Activated B cell treated with CpG ODN at 0.5 μM for 24 hours (primary cell): ENCODE data around the gene CUL4A. TPM values are rescaled to one million over a fixed set of nuclear protein-coding genes. Genes with fewer than 3 reads are reported as not detected.
A peak's percentile ranks its signal among the peaks of the same experiment; 100 is the strongest.

Experiments
- ATAC-seq: fragments of 200-7000 bp; cut with Tn5 transposase; one replicate; pipeline ENCODE4 v1.10.0; 2021; ENCODE audit warnings: low read depth, mild to moderate bottlenecking, moderate library complexity
- CTCF ChIA-PET: fragments of 350-600 bp; sonication (Branson Sonifier 250); formaldehyde crosslinking; loops from one replicate; lab custom pipeline; 2021; ENCODE audit warnings: antibody characterized with exemption; lab: Charles Lee
- POLR2A ChIA-PET: fragments of 350-600 bp; sonication (Branson Sonifier 250); formaldehyde crosslinking; loops from one replicate; lab custom pipeline; 2021; ENCODE audit warnings: antibody characterized with exemption; lab: Charles Lee
- DNase-seq: peaks from one replicate; pipeline ENCODE4 v3.0.0; 2022
- H3K27ac Mint-ChIP-seq: one replicate; pipeline ENCODE4 v1.8.0; 2020; ENCODE audit warnings: mixed read lengths
- H3K27me3 Mint-ChIP-seq: one replicate; pipeline ENCODE4 v1.8.0; 2021; ENCODE audit warnings: mixed read lengths
- H3K36me3 Mint-ChIP-seq: one replicate; pipeline ENCODE4 v1.8.0; 2021; ENCODE audit warnings: low read depth, mixed read lengths
- H3K4me1 Mint-ChIP-seq: one replicate; pipeline ENCODE4 v1.8.0; 2021; ENCODE audit warnings: mixed read lengths
- H3K4me3 Mint-ChIP-seq: one replicate; pipeline ENCODE4 v1.8.0; 2020; ENCODE audit warnings: mild to moderate bottlenecking, mixed read lengths
- H3K9me3 Mint-ChIP-seq: one replicate; pipeline ENCODE4 v1.8.0; 2020; ENCODE audit warnings: mixed read lengths
- CTCF ChIP-seq: fragments of 200-600 bp; IDR thresholded peaks from one replicate; pipeline ENCODE4 v1.8.0; 2022; ENCODE audit warnings: antibody characterized with exemption, mild to moderate bottlenecking
- intact Hi-C: fragments of 100-400 bp; cut with micrococcal nuclease; formaldehyde crosslinking; loops from one replicate; pipeline ENCODE4 v1.15.1; 2024
- total RNA-seq: library from RNA; stranded (reverse); gene quantifications from 2 replicates; pipeline ENCODE4 v1.2.3, GENCODE V29; 2022

The CUL4A gene
- total RNA-seq, 1 donor from 2014 or later: 77.2 TPM

- ChIA-PET POLR2A (no interaction called here), CTCF (no interaction called here)
- Mint-ChIP-seq H3K4me3 (peak overlapping the region; percentile 57), H3K27ac (peak overlapping the region; percentile 84), H3K9me3 (no peaks in the 10 kb centered on the region), H3K4me1 (peaks cover 44% of the 10 kb centered on the region), H3K36me3 (peaks cover 32% of the 10 kb centered on the region), H3K27me3 (no peaks in the 10 kb centered on the region)
- no peak for TF ChIP-seq CTCF
- DNase-seq: no peak
- ATAC-seq: no peak
- intact Hi-C loops: no loop called here
Measured at GRCh38 chr13:113210833-113211232, 1.4 kb downstream of the CUL4A start.

- CTCF ChIA-PET: no interaction called here
- intact Hi-C loops: no loop called here
- peak overlapping the region; percentile 3 for H3K27ac Mint-ChIP-seq
Measured at GRCh38 chr13:113211774-113212173, 2.4 kb downstream of the CUL4A start.

GRCh38 chr13:113216254-113217048 is 7.0 kb downstream of the CUL4A start:
- no peak for TF ChIP-seq CTCF
- no peak for ATAC-seq
- intact Hi-C loops: no loop called here

More at GRCh38 chr13:113211774-113212173, 2.4 kb downstream of the CUL4A start:
- ATAC-seq: no peak
- H3K36me3 Mint-ChIP-seq: peaks cover 25% of the 10 kb centered on the region
- POLR2A ChIA-PET: no interaction called here
- peaks cover 34% of the 10 kb centered on the region for H3K4me1 Mint-ChIP-seq
- peak overlapping the region; percentile 44 for H3K4me3 Mint-ChIP-seq
- H3K9me3 Mint-ChIP-seq: no peaks in the 10 kb centered on the region
- TF ChIP-seq CTCF: no peak
- DNase-seq: no peak
- no peaks in the 10 kb centered on the region for H3K27me3 Mint-ChIP-seq

GRCh38 chr13:113218586-113218985 is 9.2 kb downstream of the CUL4A start:
- no peaks in the 10 kb centered on the region for H3K27me3 Mint-ChIP-seq
- H3K36me3 Mint-ChIP-seq: peaks cover 46% of the 10 kb centered on the region
- no peaks in the 10 kb centered on the region for H3K9me3 Mint-ChIP-seq
- intact Hi-C loops: no loop called here
- no peak for ATAC-seq
- ChIA-PET POLR2A (no interaction called here), CTCF (no interaction called here)
- H3K4me1 Mint-ChIP-seq: peaks cover 5% of the 10 kb centered on the region
- TF ChIP-seq CTCF: no peak
- no peak overlapping the region for H3K27ac Mint-ChIP-seq
- H3K4me3 Mint-ChIP-seq: no peak overlapping the region
- DNase-seq: no peak

More at GRCh38 chr13:113216254-113217048, 7.0 kb downstream of the CUL4A start:
- Mint-ChIP-seq H3K27me3 (no peaks in the 10 kb centered on the region), H3K9me3 (no peaks in the 10 kb centered on the region), H3K36me3 (peaks cover 38% of the 10 kb centered on the region), H3K27ac (no peak overlapping the region), H3K4me3 (no peak overlapping the region), H3K4me1 (peaks cover 14% of the 10 kb centered on the region)
- DNase-seq: no peak
- POLR2A ChIA-PET: no interaction called here
- CTCF ChIA-PET: no interaction called here

GRCh38 chr13:113219256-113219940 is 10.0 kb downstream of the CUL4A start:
- no peak overlapping the region for H3K27ac Mint-ChIP-seq
- no peaks in the 10 kb centered on the region for H3K9me3 Mint-ChIP-seq
- peaks cover 5% of the 10 kb centered on the region for H3K4me1 Mint-ChIP-seq
- no peak for ATAC-seq
- intact Hi-C loops: no loop called here
- H3K4me3 Mint-ChIP-seq: no peak overlapping the region
- peaks cover 48% of the 10 kb centered on the region for H3K36me3 Mint-ChIP-seq
- DNase-seq: no peak
- no peaks in the 10 kb centered on the region for H3K27me3 Mint-ChIP-seq
- no peak for TF ChIP-seq CTCF
- CTCF ChIA-PET: no interaction called here
- POLR2A ChIA-PET: no interaction called here
